A673 (cell line): ENCODE results near the gene GPR22.

ENCODE experiments used
- EZH2 ChIP-seq: fragments of 200-600 bp; sonication (generic); IDR thresholded peaks from 2 replicates; pipeline ENCODE4 v1.6.1; 2017; ENCODE audit warnings: borderline replicate concordance, low read depth, mild to moderate bottlenecking, mixed read lengths, antibody characterized with exemption, low read length; ENCODE audit not compliant: poor library complexity, severe bottlenecking
- TF ChIP-seq, protein P1 (sequence below): fragments of 300-800, 200-600 bp; sonication (generic); conservative IDR thresholded peaks from 2 replicates; pipeline ENCODE4 v1.5.1; 2017; ENCODE audit warnings: low read depth, mild to moderate bottlenecking, antibody characterized with exemption, low read length, moderate library complexity, mixed read lengths

DNA sequence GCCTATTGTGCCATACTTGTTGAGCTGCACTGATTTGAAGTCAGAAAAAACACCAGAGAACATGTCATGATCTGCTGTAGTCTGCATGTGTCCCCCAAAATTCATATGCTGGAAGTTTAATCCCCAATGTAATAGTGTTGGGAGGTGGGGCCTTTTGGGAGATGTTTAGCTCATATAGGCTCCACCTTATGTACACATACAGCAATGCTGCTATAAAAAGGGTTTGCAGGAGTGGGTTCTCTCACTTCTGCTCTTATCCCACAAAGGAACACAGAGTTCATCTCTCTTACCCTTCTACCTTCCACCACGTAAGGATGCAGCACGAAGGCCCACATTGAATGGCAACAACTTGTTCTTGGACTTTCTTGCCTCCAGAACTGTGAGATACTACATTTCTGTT, 23.0 kb downstream of the GPR22 start:
- TF ChIP-seq, protein P1, sequence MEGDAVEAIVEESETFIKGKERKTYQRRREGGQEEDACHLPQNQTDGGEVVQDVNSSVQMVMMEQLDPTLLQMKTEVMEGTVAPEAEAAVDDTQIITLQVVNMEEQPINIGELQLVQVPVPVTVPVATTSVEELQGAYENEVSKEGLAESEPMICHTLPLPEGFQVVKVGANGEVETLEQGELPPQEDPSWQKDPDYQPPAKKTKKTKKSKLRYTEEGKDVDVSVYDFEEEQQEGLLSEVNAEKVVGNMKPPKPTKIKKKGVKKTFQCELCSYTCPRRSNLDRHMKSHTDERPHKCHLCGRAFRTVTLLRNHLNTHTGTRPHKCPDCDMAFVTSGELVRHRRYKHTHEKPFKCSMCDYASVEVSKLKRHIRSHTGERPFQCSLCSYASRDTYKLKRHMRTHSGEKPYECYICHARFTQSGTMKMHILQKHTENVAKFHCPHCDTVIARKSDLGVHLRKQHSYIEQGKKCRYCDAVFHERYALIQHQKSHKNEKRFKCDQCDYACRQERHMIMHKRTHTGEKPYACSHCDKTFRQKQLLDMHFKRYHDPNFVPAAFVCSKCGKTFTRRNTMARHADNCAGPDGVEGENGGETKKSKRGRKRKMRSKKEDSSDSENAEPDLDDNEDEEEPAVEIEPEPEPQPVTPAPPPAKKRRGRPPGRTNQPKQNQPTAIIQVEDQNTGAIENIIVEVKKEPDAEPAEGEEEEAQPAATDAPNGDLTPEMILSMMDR, result no peak
- no peak for TF ChIP-seq EZH2
